Uterus (tissue), 4 donors: ENCODE measurements around the gene AGPAT3. TPM values are rescaled to one million over a fixed set of nuclear protein-coding genes. Genes with fewer than 3 reads are reported as not detected.
A peak's percentile ranks its signal among the peaks of the same experiment; 100 is the strongest.

ENCODE experiments used
- DNase-seq, 2 donors: peaks; one replicate each; pipeline ENCODE4 v3.0.0-alpha.2; 2019 to 2020
- H3K27ac ChIP-seq, 2 donors: fragments of 200-600 bp; sonication (generic); 1 replicate in 1 of 2; 2 replicates in 1 of 2; pipeline ENCODE4 v1.5.1; 2016 to 2018
- H3K27me3 ChIP-seq, 2 donors: fragments of 200-600 bp; sonication (generic); one replicate each; pipeline ENCODE4 v1.5.1; 2018 to 2019; ENCODE audit warnings: control low read depth in 1 of 2
- H3K36me3 ChIP-seq, 2 donors: fragments of 200-600 bp; sonication (generic); one replicate each; pipeline ENCODE4 v1.5.1; 2019; ENCODE audit warnings: control low read depth in 1 of 2
- H3K4me1 ChIP-seq, 2 donors: fragments of 200-600 bp; sonication (generic); one replicate each; pipeline ENCODE4 v1.5.1; 2018 to 2019; ENCODE audit warnings: control low read depth in 1 of 2
- H3K4me3 ChIP-seq, 2 donors: fragments of 200-600 bp; sonication (generic); 1 replicate in 1 of 2; 2 replicates in 1 of 2; pipeline ENCODE4 v1.5.1; 2018 to 2019; ENCODE audit warnings: mild to moderate bottlenecking in 1 of 2
- H3K9me3 ChIP-seq, 2 donors: fragments of 200-600 bp; sonication (generic); one replicate each; pipeline ENCODE4 v1.5.1; 2019; ENCODE audit warnings: control low read depth in 1 of 2
- CTCF ChIP-seq, 4 experiments: fragments of 200-600 bp in 2 of 4; fragments of 450-650 bp in 2 of 4; sonication (generic) in 2 of 4; IDR thresholded peaks; one replicate each; pipeline ENCODE4 v1.5.1; 2016 to 2019; ENCODE audit warnings: antibody characterized with exemption in 4 of 4, mild to moderate bottlenecking in 2 of 4, moderate library complexity in 1 of 4
- POLR2A ChIP-seq, 2 donors: fragments of 450-650 bp; IDR thresholded peaks; one replicate each; pipeline ENCODE4 v1.6.1; 2016; ENCODE audit warnings: antibody characterized with exemption in 2 of 2, mild to moderate bottlenecking in 1 of 2, moderate library complexity in 1 of 2
- intact Hi-C: fragments of 100-400 bp; cut with DNase I; formaldehyde crosslinking; loops from one replicate; pipeline ENCODE4 v1.15.1; 2023; ENCODE audit warnings: low total_unique reads
- total RNA-seq, 4 donors: library from RNA; depleted of rRNA in 3 of 4; stranded (reverse); fragments of >200 nt in 3 of 4; gene quantifications; one replicate each; pipeline versions ENCODE4 v1.1.0 to v1.2.4, GENCODE V29; 2014 to 2023
- donor health status: DM: yes; HTN: yes; CAD: no.

AGPAT3 gene
- total RNA-seq, 4 donors from 2014 or later, result 6.8 to 43.4 (median 28.4) TPM

- no peaks in the 10 kb centered on the region for H3K36me3 ChIP-seq
- TF ChIP-seq CTCF (IDR thresholded peaks at IDR 0.05), result no peak
- TF ChIP-seq POLR2A (IDR thresholded peaks at IDR 0.05), result no peak
- H3K27me3 ChIP-seq, result no peaks in the 10 kb centered on the region
- intact Hi-C loops, result no loop called here
- no peak overlapping the region for H3K4me3 ChIP-seq
- H3K4me1 ChIP-seq, result peaks cover 0 to 9% of the 10 kb centered on the region in 2 donors
- no peak for DNase-seq
- H3K9me3 ChIP-seq, result no peaks in the 10 kb centered on the region
- no peak overlapping the region for H3K27ac ChIP-seq
These were observed 145.4 kb downstream of the AGPAT3 start for GRCh38 chr21:44010429-44010828.

GRCh38 chr21:44011123-44011522 lies 146.1 kb downstream of the AGPAT3 start:
- intact Hi-C loops, result no loop called here
- H3K9me3 ChIP-seq, result no peaks in the 10 kb centered on the region
- H3K36me3 ChIP-seq, result no peaks in the 10 kb centered on the region
- peak overlapping the region in 1 of 2 donors; percentile 75 for H3K4me3 ChIP-seq
- no peak for DNase-seq
- no peak for TF ChIP-seq POLR2A (IDR thresholded peaks at IDR 0.05)
- no peak for TF ChIP-seq CTCF (IDR thresholded peaks at IDR 0.05)
- H3K4me1 ChIP-seq, result peaks cover 0 to 9% of the 10 kb centered on the region in 2 donors
- peak overlapping the region; percentile 81 to 95 for H3K27ac ChIP-seq
- no peaks in the 10 kb centered on the region for H3K27me3 ChIP-seq

- peak within 1 kb of the TSS; percentile 81 to 95 for H3K27ac ChIP-seq
- intact Hi-C loops, result no loop called here
- H3K4me3 ChIP-seq, result peak within 1 kb of the TSS; percentile 58 to 75
- H3K27me3 ChIP-seq, result no peaks in the 10 kb centered on the region
- DNase-seq, result peak; percentile 75 to 83
- no peaks in the 10 kb centered on the region for H3K9me3 ChIP-seq
- H3K36me3 ChIP-seq, result no peaks in the 10 kb centered on the region
- H3K4me1 ChIP-seq, result peaks cover 0 to 9% of the 10 kb centered on the region in 2 donors
- TF ChIP-seq POLR2A (IDR thresholded peaks at IDR 0.05) (peak; percentile 77 to 96), CTCF (IDR thresholded peaks at IDR 0.05) (peak in 1 of 4 experiments; percentile 5)
These were observed 146.8 kb downstream of the AGPAT3 start, which contains the start of gene TRAPPC10 for GRCh38 chr21:44011579-44012473. Gene TRAPPC10 (plus strand): TSS chr21:44012309. CDS start chr21:44012494, 185 bp downstream.

GRCh38 chr21:44012474-44013379 lies 147.7 kb downstream of the AGPAT3 start:
- H3K9me3 ChIP-seq, result no peaks in the 10 kb centered on the region
- H3K36me3 ChIP-seq, result no peaks in the 10 kb centered on the region
- intact Hi-C loops, result no loop called here
- H3K4me3 ChIP-seq, result peak overlapping the region; percentile 58 to 75
- no peaks in the 10 kb centered on the region for H3K27me3 ChIP-seq
- TF ChIP-seq CTCF (IDR thresholded peaks at IDR 0.05) (no peak), POLR2A (IDR thresholded peaks at IDR 0.05) (no peak)
- peak overlapping the region; percentile 81 to 95 for H3K27ac ChIP-seq
- H3K4me1 ChIP-seq, result peaks cover 0 to 9% of the 10 kb centered on the region in 2 donors
- peak; percentile 41 to 59 for DNase-seq
